GM06990 (cell line): ENCODE results near the gene CLIC3.

ENCODE experiments used
- DNase-seq: peaks from one replicate; pipeline ENCODE4 v3.0.0-alpha.2; 2011; ENCODE audit not compliant: insufficient read length; ENCODE audit errors: extremely low read depth
- H3K27me3 ChIP-seq: replicated peaks from 2 replicates; pipeline ENCODE4 v1.6.0; 2011; ENCODE audit warnings: low read length; ENCODE audit not compliant: control insufficient read depth, insufficient read depth
- H3K36me3 ChIP-seq: 2 replicates; pipeline ENCODE4 v1.5.1; 2011; ENCODE audit warnings: low read length; ENCODE audit not compliant: control insufficient read depth, insufficient read depth
- H3K4me3 ChIP-seq: replicated peaks from 2 replicates; pipeline ENCODE4 v1.5.1; 2011; ENCODE audit warnings: low read depth, mild to moderate bottlenecking, control low read depth, low read length
- TF ChIP-seq, protein P1 (sequence below): IDR thresholded peaks from 2 replicates; pipeline ENCODE4 v1.5.1; 2011; ENCODE audit warnings: low read length, control low read depth, mild to moderate bottlenecking, inconsistent platforms; ENCODE audit not compliant: insufficient read depth, poor library complexity, severe bottlenecking

Gene CLIC3

DNA sequence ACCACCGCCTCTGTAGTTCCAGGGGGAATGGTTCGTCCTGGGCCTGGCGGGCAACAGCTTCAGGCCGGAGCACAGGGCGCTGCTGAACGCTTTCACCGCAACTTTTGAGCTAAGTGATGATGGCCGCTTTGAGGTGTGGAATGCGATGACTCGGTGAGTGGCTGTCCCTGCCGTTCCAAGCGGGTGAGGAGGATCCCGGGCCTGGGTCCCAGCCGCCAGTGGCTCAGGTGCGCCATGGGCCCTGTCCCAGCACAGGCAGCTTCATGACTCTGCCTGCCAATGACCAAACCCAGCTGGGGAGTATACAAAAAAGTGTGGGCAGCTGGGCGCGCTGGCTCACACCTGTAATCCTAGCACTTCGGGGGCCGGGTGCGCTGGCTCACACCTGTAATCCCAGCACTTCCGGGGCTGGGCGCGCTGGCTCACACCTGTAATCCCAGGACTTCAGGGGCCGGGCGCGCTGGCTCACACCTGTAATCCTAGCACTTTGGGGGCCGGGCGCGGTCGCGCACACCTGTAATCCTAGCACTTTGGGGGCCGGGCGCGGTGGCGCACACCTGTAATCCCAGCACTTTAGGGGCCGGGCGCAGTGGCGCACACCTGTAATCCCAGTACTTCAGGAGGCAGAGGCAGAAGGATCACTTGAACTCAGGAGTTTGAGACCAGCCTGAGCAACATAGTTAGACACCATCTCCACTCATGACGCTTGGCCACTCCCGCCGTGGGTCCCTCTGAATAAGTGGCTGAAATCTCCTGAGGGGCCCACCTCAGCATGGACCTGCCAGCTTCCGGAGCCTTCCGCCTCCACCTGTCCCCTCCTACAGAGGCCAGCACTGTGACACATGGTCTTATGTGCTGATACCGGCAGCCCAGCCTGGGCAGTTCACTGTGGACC, 43.2 kb downstream of the CLIC3 start:
- DNase-seq: no peak
- TF ChIP-seq, protein P1, sequence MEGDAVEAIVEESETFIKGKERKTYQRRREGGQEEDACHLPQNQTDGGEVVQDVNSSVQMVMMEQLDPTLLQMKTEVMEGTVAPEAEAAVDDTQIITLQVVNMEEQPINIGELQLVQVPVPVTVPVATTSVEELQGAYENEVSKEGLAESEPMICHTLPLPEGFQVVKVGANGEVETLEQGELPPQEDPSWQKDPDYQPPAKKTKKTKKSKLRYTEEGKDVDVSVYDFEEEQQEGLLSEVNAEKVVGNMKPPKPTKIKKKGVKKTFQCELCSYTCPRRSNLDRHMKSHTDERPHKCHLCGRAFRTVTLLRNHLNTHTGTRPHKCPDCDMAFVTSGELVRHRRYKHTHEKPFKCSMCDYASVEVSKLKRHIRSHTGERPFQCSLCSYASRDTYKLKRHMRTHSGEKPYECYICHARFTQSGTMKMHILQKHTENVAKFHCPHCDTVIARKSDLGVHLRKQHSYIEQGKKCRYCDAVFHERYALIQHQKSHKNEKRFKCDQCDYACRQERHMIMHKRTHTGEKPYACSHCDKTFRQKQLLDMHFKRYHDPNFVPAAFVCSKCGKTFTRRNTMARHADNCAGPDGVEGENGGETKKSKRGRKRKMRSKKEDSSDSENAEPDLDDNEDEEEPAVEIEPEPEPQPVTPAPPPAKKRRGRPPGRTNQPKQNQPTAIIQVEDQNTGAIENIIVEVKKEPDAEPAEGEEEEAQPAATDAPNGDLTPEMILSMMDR: no peak

DNA sequence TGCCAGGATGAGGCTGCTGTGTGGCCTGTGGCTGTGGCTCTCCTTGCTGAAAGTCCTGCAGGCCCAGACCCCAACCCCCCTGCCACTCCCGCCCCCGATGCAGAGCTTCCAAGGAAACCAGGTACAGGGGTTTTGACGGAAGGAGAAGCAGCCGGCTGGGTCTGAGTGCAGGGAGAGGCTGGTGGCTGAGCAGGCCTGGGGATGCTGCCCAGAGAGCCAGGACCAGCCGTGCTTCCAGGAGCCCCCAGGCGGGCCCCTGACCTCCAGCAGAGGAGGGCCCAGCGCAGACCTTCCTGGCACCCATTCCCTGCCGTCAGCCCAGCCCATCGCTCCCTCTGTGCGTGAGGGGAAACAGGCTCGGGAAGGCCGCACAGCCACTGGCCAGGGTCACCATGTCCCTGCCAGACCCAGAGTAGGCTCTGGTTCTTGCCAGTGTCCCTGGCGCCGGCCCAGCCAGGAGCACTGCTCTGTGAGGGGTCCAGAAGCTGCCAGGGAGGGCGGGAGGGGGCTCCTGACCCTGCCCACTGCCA, 44.0 kb downstream of the CLIC3 start:
- Histone ChIP-seq H3K36me3 (no peaks in the 10 kb centered on the region), H3K27me3 (peaks cover 1% of the 10 kb centered on the region; the same call in 1 of the 2 replicates), H3K4me3 (no peak overlapping the region)
- no peak for DNase-seq
- TF ChIP-seq, protein P1: no peak

More for the DNA sequence above, 43.2 kb downstream of the CLIC3 start:
- Histone ChIP-seq H3K27me3 (peaks cover 1% of the 10 kb centered on the region; the same call in 1 of the 2 replicates), H3K36me3 (no peaks in the 10 kb centered on the region), H3K4me3 (no peak overlapping the region)

DNA sequence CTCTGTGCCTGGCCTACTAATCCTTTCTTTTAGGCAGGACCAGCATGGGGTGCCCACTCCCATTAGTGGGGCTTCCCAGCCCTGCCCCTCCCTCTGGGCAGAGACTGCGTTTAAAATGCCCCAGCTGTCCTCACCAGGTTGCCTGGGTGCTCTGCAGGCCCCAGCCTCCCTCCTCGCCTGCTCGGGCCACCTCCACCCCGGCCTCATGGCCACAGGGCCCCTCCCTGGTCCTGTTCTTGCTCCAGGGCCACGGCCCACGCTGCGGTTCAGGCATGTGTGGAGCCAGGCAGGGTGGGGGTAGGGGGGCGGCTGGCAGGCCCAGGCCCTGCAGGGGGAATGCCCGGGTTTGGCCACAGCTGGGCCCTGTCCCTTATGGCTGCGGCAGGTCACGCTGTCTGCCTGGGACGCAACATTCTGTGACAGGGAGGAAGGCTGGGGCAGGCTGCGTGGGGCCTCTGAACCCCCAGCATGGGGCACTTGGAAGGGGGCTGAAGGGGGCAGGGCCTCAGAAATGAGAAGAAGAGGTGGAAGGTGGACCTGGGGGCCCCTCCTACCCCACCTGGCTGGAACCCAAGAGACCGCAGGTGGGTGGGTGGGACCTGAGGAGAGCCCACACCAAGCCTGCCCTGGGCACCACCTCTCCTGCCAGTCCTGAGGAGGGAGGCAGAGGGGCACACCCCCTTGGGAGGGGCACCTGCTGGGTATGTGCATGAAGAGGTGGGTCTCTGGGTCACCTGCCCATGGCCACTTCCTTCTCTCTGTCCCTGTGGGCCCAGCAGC, 44.6 kb downstream of the CLIC3 start, which contains the start of gene LCN12:
Gene LCN12 (plus strand): TSS at position 733 of the 780 bp plus-strand sequence. CDS start 55 bp downstream, outside the sequence.
- TF ChIP-seq, protein P1: no peak
- DNase-seq: no peak
- Histone ChIP-seq H3K36me3 (no peaks in the 10 kb centered on the region), H3K4me3 (no peak within 1 kb of the TSS), H3K27me3 (peaks cover 1% of the 10 kb centered on the region; the same call in 1 of the 2 replicates)

DNA sequence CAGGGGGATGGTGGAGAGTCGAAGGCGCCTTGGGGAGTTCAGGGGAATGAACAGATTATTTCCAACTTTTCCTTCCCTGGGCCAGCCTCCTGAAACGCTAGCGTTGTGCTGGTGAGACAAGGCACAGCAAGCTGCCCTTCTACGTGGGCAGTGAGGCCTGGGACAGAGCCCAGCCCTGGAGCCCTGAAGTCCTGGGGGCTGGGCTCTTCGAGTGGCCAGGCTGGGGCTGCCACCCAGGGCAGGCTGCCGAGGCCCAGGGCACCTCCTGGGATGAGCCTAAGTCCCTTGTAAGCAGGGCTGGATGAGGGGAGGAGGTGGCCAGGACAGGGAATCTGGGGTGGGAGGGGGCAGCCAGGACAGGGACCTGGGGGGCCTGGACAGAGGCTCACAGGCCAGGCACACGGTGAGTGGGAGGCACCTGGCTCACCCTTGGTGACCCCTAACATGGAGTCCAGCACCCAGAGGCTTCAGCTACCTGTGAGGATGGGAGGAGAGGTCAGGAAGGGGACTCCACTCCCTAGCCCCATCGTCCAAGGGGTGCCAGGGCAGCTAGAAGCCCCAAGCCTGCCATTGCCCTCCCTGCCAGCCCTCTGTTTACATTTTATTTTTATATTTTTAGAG, 45.6 kb downstream of the CLIC3 start:
- no peak for DNase-seq
- peaks cover 1% of the 10 kb centered on the region; the same call in 1 of the 2 replicates for H3K27me3 ChIP-seq
- H3K36me3 ChIP-seq: no peaks in the 10 kb centered on the region
- TF ChIP-seq, protein P1: no peak
- peak overlapping the region; percentile 71 for H3K4me3 ChIP-seq

DNA sequence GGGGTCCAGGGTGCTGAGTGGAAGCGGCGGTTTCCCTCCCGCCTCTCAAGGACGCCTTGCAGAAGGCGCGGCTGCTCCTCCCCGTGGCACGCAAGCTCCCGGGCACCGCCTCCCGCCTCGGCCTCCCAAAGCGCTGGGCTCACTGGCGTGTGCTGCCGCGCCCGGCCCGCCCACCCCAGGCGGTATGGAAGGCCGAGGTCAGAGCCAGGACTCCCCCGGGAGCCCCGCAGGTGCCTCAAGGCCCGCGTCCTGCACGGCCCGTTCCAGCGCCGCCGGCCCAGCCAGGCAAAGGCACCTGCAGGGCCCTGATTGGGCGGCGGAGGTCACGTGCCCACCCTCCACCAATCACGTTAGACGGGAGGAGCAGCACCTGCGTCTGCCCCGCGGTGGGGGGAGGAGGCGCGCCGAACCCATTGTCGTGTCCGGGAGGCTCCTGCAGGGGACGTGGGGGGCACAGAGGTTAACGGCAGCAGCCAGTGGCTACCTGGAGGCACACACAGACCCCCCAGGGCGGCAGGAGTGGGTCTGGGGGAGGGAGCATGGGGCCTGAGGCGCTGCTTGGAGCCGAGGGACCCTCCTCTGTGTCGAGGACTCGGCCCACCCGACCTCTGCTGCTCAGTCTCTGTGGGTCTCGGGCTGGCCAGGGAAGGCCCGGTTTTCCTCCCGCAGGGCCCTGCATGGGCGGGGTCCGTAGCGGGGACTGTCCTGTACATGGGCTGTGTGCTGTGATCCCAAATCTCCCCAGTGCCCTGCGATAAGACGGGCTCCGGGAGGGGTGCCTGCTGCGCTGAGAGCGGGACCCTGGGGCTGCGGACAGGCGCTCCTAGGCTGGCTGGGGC, 46.3 kb downstream of the CLIC3 start:
- TF ChIP-seq, protein P1: peak; percentile 34
- peak overlapping the region; percentile 71 for H3K4me3 ChIP-seq
- DNase-seq: peak; percentile 94

More for the DNA sequence above, 46.3 kb downstream of the CLIC3 start:
- Histone ChIP-seq H3K27me3 (peaks cover 1% of the 10 kb centered on the region; the same call in 1 of the 2 replicates), H3K36me3 (no peaks in the 10 kb centered on the region)
